BE2C (cell line): ENCODE data around the gene KCNJ14.

Source experiments
- DNase-seq: peaks from one replicate; pipeline ENCODE4 v3.0.0-alpha.2; 2020
- H3K27me3 ChIP-seq: fragments of 250-450 bp; sonication (Bioruptor Pico); 2 replicates; pipeline ENCODE4 v1.5.1; 2020; ENCODE audit warnings: mild to moderate bottlenecking
- H3K36me3 ChIP-seq: fragments of 250-450 bp; sonication (Bioruptor Pico); 2 replicates; pipeline ENCODE4 v1.5.1; 2020; ENCODE audit warnings: mild to moderate bottlenecking
- H3K4me1 ChIP-seq: fragments of 250-450 bp; sonication (Bioruptor Pico); 2 replicates; pipeline ENCODE4 v1.5.1; 2020
- H3K4me3 ChIP-seq: 2 replicates; pipeline ENCODE4 v1.5.1; 2011; ENCODE audit warnings: low read depth, low read length
- H3K9me3 ChIP-seq: fragments of 250-450 bp; sonication (Bioruptor Pico); 2 replicates; pipeline ENCODE4 v1.5.1; 2020
- CTCF ChIP-seq: IDR thresholded peaks from 2 replicates; pipeline ENCODE4 v1.5.1; 2012; ENCODE audit warnings: mild to moderate bottlenecking, low read depth, low read length

The KCNJ14 gene

GRCh38 chr19:48465215-48465614 is 9.8 kb downstream of the KCNJ14 start:
- Histone ChIP-seq H3K4me3 (no peak overlapping the region), H3K27me3 (no peaks in the 10 kb centered on the region), H3K4me1 (no peaks in the 10 kb centered on the region), H3K36me3 (peaks cover 9% of the 10 kb centered on the region; the same call in 1 of the 2 replicates), H3K9me3 (no peaks in the 10 kb centered on the region)
- no peak for DNase-seq
- TF ChIP-seq CTCF: no peak

GRCh38 chr19:48466561-48467325 is 11.4 kb downstream of the KCNJ14 start:
- no peak for DNase-seq
- no peaks in the 10 kb centered on the region for H3K27me3 ChIP-seq
- no peaks in the 10 kb centered on the region for H3K4me1 ChIP-seq
- TF ChIP-seq CTCF: no peak
- no peaks in the 10 kb centered on the region for H3K9me3 ChIP-seq
- no peak overlapping the region for H3K4me3 ChIP-seq
- H3K36me3 ChIP-seq: peaks cover 18% of the 10 kb centered on the region

DNA sequence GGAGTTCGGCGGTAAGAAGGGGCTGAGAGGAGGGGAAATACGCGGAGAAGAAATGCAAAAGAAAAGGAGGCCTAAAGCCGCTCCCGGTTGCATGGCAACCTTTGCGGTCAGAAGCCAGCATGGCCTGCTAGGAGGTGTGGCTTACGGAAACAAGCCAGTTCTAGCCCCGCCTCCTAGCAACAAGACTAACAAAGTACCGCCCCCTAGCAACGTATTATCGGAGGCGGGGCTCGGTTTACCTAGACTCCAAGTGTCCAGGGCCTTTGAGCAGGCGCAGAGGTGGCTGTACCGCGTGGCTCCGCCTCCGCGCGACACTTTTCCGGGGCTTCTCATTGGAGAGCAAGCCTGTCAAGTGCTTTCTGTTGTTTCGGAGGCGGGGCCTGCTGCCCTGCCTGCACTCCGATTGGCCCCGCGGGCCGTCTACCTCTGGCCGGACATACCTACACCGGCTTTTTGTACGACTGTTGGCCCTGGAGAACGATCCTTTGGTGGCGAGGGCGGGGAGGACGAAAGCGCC is 13.5 kb downstream of the KCNJ14 start:
- peaks cover 23% of the 10 kb centered on the region for H3K36me3 ChIP-seq
- no peaks in the 10 kb centered on the region for H3K27me3 ChIP-seq
- DNase-seq: peak; percentile 99
- peak overlapping the region; percentile 92 for H3K4me3 ChIP-seq
- TF ChIP-seq CTCF: no peak
- no peaks in the 10 kb centered on the region for H3K4me1 ChIP-seq
- H3K9me3 ChIP-seq: no peaks in the 10 kb centered on the region

GRCh38 chr19:48469289-48469881 is 14.0 kb downstream of the KCNJ14 start, which contains the start of gene CYTH2:
TSS of gene CYTH2 (plus strand) at chr19:48469369. CDS start at chr19:48469508, 139 bp downstream.
- DNase-seq: peak; percentile 88
- Histone ChIP-seq H3K4me1 (no peaks in the 10 kb centered on the region), H3K4me3 (peak within 1 kb of the TSS; percentile 92), H3K27me3 (no peaks in the 10 kb centered on the region), H3K36me3 (peaks cover 23% of the 10 kb centered on the region), H3K9me3 (no peaks in the 10 kb centered on the region)
- no peak for TF ChIP-seq CTCF

DNA sequence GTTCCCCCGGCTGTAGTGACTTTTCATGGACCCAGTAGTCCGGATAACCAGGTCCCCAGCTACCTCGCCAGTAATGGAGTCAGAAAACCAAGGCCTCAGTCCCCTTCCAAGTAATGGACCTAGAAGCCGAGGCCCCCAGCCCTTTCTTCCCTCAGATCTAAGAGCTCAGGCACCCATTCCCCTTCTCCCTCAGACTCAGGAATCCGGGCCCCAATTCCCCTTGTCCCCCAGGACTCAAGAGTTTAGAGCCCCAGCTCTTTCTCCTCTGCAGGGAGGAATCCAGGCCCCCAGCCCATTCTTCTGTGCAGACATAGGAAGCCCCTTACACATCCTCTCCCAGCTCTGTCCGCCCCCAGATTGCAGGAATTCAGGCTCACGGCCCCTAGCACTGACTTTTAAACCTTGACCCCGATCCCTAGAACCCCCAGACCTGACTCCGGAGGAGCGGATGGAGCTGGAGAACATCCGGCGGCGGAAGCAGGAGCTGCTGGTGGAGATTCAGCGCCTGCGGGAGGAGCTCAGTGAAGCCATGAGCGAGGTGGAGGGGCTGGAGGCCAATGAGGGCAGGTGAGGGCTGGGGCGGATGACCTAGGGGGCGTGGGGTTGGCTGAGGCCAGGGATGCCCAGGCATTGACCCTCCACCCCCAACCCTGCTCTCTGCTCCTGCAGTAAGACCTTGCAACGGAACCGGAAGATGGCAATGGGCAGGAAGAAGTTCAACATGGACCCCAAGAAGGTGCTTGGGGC is 14.7 kb downstream of the KCNJ14 start:
- peak overlapping the region; percentile 92 for H3K4me3 ChIP-seq
- no peaks in the 10 kb centered on the region for H3K27me3 ChIP-seq
- peaks cover 30% of the 10 kb centered on the region for H3K36me3 ChIP-seq
- DNase-seq: no peak
- TF ChIP-seq CTCF: no peak
- H3K4me1 ChIP-seq: no peaks in the 10 kb centered on the region
- H3K9me3 ChIP-seq: no peaks in the 10 kb centered on the region
